GM19025 (cell line): ENCODE data around the gene EPB41L2.
"Not testable (repeated sequence)": the region's sequence is repeated elsewhere in the genome, so short reads cannot be mapped to it uniquely, and the experiment has no call there.

ENCODE experiments used
- ATAC-seq: cut with Tn5 transposase; IDR thresholded peaks from one replicate; pipeline ENCODE4 v1.9.1; 2021; ENCODE audit warnings: mild to moderate bottlenecking, low read depth, moderate library complexity; ENCODE audit not compliant: unreplicated experiment

The EPB41L2 gene

DNA sequence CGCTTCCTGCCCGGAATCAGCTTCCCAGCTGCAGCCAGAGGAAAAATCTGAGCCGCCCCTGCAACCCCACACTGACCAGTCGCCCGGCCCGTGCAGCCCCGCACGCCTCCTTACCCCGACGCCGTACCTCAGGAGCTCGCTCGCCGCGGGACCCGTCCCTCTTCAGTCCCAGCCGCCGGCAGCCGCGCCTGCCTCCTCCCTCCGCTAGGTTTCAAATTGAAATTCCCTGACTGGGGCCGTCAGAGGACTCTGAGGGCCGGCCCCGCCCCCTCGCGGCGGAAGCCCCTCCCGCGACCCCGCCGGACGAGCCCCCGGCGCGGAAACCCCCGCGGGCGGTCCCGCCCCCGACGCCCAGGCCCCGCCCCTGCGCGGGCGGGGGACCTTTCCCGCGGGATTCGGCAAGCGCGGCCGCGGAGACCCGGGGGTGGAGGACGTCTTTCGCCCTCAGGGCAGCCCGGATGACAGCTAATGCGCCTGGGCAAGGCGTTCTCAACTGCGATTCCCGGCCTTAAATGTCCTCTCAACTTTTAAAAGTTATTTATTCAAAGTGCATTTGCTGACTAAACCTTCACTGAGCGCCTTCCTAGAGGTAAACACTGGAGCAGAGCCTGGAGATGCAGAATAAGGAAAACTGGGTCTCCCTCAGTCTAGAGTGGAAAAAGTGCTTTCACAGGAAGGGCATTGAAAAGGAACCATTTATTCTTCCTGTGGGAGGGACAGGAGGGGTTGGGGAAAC lies at the start of gene EPB41L2:
Gene EPB41L2 (minus strand): TSS at position 218 of the 736 bp plus-strand sequence. CDS start 106,760 bp downstream, outside the sequence.
- peak; percentile 85 for ATAC-seq

DNA sequence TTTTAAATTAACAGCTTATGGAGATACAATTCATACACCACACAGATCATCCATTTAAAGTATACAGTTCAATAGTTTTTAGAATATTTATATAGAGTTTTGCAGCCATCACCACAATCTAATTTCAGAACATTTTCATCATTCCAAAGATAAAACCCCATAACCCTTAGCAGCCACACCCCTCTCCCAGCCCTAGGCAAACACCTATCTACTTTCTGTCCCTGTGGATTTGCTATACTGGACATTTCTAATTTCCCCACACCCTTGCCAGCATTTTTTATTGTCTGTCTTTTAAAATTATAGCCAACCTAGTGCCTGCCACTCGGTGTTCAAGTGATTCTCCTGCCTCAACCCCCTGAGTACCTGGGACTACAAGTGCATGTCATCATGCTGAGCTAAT lies 49.2 kb upstream of the EPB41L2 start:
- ATAC-seq = no peak

DNA sequence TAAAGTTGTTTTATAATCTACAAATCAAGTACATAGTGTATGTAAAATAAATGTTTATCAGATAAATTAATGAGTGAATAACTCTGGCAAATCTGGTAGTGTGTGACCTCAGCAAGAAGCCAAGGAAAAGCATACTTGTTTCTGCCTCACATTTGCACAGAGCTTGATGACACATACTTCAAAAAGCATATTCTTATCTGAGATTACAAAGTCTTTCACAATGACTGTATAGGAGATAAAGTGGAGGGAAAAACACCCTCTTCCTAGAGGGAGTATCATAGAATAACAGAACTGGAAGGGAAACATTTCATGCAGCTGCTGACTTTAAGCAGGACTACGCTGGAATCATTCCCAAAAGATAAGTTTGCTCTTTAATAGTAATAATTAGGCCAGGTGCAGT lies 44.1 kb upstream of the EPB41L2 start:
- ATAC-seq = no peak

DNA sequence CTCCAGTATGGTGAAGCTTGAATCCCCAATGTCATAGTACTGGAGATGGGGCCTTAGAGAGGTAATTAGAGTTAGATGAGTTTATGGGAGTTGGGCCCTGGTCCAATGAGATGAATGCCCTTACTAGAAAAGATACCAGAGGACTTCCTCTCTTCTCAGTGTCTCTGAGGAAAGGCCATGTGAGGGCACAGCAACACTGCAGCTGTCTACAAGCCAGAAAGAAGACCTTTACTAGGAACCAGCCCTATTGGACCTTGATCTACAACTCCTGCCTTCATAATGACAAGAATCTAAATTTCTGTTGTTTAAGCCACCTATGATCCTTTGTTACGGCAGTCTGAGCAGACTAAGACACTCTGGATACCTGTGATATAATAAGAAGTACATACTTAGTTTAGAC lies 40.9 kb upstream of the EPB41L2 start:
- no peak for ATAC-seq

DNA sequence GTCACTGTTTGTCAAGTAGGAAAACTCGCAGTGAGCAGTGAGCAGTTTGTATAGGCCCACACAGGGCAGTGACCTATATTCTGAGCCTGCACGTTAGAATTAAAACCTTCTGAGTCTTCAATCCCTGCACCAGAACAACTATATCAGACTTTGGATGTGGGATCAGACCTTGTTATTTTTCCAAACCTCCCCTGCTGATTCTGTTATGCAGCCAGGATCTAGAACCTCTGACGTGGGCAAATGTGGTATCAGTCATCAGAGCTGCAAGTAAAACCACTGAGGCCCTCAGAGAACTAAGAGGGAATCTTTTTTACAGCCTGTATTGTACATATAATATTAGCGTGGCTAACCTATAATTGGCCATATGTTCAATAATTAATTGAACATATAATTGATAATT lies 40.3 kb upstream of the EPB41L2 start:
- ATAC-seq = no peak

DNA sequence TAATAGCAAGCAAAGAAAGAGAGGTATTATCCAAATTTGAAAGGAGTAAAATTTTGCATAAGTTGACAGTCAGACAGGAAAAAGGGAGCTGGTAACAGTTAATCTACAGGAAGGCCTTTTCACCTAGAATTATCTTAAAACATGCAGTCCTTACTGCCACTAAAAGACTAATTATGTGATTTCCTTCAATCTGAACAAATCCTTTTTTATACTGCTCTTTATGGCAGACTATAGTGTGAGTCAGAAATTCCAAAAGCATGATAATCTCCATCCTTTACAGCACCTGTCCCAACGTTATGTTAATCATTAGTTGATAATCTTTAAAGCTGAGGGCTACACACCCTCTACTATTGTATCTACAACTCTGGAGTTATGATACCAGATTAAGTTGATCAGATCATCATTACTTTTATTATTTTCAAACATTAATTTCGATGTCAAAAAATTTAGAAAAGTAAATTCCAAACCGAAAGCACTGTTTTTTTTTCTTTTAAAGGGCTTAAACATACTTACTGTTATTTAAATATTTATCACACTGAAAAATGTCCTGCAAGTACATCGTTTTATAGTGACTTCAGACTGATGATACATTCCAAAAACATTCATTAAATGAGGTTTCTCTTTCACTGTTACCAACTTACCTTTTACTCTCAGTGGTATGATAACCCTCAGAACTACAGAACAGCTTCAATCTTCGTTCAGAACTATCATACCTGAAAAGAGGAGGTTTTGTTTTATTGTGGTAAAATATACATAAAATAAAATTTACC lies 39.1 kb upstream of the EPB41L2 start:
- ATAC-seq = no peak

DNA sequence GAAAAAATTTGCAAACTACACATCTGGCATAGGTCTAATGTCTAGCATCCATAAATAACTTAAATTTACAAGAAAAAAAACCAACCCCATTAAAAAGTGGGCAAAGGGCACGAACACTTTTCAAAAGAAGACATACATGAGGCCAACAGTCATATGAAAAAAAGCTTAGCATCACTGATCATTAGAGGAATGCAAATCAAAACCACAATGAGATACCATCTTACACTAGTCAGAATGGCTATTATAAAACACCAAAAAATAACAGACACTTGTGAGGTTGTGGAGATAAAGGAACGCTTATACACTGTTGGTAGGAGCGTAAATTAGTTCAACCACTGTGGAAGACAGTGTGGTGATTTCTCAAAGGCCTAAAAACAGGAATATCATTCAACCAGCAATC lies 33.7 kb upstream of the EPB41L2 start:
- no peak for ATAC-seq

DNA sequence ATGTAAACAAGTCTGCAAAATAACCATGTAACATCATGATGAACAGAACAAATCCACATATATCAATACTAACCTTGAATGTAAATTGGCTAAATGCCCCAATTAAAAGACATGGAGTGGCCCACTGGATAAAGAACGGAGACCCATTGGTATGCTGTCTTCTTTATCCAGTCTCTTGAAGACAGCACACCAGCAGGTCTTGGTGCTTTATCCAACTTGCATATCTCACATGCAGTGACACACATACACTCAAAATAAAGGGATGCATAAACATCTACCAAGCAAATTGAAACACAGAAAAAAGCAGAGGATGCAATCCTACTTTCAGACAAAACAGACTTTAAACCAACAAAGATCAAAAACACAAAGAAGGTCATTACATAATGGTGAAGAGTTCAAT lies 30.3 kb upstream of the EPB41L2 start:
- no peak for ATAC-seq

DNA sequence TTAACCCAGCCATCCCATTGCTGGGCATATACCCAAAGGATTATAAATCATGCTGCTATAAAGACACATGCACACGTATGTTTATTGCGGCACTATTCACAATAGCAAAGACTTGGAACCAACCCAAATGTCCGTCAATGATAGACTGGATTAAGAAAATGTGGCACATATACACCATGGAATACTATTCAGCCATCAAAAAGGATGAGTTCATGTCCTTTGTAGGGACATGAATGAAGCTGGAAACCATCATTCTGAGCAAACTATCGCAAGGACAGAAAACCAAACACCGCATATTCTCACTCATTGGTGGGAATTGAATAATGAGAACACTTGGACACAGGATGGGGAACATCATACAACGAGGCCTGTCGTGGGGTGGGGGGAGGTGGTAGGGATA lies 28.9 kb upstream of the EPB41L2 start:
- ATAC-seq = not testable (repeated sequence)

DNA sequence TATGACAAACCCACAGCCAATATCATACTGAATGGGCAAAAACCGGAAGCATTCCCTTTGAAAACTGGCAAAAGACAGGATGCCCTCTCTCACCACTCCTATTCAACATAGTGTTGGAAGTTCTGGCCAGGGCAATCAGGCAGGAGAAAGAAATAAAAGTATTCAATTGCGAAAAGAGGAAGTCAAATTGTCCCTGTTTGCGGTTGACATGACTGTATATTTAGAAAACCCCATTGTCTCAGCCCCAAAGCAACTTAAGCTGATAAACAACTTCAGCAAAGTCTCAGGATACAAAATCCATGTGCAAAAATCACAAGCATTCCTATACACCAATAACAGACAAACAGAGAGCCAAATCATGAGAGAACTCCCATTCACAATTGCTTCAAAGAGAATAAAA lies 27.3 kb upstream of the EPB41L2 start:
- not testable (repeated sequence) for ATAC-seq

DNA sequence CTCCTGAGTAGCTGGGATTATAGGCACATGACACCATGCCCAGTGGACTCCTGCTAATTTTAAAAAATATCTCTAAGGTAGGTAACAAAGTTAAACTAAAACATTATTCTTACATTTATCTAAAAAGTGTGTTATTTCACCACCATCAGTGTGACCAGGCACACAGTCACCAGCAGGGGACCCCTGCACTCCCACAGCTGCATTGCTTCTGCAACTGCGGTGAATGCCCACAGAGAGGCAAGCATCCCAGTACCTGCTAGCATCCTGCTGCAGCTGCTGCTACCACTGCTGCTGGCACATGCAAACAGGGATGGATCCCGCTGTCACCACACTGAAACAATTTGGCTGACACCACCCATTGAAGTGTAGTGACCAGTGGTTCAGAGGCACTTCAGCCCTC lies 21.9 kb upstream of the EPB41L2 start:
- no peak for ATAC-seq

DNA sequence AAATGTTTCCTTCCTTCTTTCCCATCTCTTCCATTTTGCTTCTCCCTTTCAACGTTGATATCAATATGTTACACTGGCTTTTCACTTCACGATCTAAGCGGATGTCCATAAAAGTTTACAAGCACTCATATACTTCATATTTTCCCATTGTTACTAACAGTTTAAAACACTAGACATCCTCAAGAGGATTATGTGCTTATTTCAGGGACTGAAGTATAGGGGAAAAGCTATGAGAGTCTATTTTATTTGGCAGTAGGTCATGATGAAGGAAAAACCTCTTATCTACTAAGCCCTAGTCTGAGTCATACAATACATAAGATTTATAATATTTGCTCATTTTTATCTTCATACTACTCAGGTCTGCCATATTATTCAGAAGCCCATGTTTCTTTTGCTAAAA lies 20.6 kb upstream of the EPB41L2 start:
- ATAC-seq = no peak

DNA sequence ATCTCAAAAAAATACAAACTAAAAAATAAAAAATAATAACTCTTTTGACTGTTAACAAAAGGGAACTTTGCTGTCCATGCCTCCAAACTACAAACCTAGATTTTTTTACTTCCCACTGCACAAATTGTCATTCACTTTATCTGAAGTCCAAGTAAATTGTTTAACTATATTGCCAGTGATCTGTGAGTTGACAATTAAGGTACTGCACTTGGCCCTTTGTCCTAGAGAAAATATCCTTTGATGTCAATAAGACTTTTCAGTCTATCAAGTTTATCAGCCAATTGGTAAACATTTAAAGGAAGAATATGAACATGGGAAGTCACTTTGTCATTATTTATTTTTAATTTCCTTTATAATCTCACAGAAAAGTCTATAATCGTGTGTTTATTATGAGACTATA lies 19.3 kb upstream of the EPB41L2 start:
- no peak for ATAC-seq

DNA sequence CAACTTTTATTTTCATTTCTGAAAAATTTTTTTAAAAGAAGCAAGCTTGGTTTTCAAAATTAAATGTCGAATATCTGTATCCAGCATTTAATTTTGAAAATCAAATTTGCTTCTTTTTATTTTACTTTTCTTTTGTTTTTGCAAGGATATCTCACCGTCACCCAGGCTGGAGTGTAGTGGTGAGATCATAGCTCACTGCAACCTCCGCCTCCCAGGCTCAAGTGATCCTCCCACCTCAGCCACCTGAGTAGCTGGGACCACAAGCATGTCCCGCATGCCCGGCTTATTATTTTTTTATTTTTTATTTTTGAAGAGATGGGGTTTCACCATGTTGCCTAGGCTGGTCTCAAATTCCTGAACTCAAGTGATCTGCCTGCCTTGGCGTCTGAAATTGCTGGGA lies 17.0 kb upstream of the EPB41L2 start:
- no peak for ATAC-seq

DNA sequence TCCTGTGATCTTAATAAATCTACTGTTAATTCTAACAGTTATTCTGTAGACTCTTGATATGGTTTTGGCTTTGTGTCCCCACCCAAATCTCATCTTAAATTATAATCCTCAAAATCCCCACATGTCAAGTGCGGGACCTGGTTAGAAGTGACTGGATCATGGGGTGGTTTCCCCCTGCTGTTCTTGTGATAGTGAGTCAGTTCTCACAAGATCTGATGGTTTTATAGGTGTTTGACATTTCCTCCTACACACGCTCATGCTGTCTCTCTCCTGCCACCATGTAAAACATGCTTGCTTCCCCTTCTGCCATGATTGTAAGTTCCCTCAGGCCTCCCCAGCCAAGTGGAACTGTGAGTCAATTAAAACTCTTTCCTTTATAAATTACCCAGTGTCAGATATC lies 10.5 kb upstream of the EPB41L2 start:
- ATAC-seq = no peak

DNA sequence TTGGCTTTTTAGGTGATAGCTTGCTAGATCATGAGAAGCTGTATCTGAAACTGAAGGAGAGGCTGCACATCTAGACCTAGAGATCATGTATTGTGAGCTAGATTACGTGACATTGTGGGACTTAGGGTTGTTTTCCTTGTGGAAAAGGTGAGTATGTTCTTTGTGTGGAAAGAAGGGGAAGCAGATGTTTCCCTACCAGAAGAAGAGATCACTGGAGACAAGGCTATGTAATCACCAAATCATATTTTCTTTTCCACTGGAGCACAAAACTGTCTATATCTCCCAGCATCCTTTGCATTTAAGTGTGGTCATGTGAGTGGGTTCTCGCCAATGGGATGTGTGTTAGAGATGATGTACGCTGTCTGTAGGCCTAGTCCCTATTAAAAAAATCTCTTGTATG lies 7.0 kb upstream of the EPB41L2 start:
- ATAC-seq = no peak

DNA sequence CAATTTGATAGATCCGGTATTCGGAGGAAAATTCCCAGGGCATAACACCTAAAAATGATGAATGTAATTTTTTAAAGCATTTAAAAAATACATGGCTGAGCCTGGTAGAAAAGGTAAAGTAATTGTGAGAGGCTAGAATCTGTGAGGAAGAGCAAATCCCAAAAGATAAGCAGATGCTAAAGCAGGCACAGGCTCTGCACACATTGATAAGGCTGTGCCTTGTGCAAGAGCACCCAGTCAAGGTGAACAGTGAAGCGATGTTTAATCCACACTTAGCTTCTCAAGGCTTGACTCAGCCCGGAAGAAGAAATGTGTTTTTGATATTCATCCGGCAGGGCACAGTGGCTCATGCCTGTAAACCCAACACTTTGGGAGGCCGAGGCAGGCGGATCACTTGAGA lies 5.1 kb upstream of the EPB41L2 start:
- ATAC-seq = no peak

DNA sequence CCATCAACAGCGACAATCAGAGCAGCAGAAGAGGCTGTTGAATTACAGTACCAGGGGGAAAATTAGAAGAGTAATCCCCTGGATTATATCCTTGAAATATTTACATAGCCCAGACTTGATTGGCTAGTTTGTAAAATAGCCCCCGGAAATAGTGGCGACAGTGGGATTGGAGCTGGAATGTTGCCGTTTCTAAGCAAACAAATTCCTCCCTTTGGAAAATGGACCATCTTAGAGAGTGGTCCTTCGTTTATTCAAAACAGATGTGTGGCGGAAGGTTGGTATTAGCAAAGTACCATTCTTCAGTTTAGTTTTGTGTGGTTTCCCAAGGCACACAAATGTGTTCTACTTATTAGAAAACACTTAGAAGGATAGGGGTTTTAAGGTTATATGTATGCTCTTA lies 4.5 kb upstream of the EPB41L2 start:
- no peak for ATAC-seq

DNA sequence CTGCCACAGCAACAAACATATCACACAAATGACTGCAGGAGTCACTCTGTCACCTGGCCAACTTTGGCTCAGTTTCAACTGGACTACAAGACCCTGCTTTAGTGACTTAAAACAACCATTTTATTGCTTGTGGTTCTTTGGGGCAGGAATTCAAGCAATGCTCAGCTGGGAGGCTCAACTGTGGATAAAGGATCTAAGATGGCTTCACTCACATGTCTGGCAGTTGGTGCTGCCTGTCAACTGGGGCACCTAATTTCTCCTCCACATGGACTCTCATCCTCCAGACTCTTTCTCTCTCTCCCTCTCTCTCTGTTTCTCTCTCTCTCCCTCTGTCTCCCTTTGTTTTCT lies 2.8 kb upstream of the EPB41L2 start:
- ATAC-seq = no peak

DNA sequence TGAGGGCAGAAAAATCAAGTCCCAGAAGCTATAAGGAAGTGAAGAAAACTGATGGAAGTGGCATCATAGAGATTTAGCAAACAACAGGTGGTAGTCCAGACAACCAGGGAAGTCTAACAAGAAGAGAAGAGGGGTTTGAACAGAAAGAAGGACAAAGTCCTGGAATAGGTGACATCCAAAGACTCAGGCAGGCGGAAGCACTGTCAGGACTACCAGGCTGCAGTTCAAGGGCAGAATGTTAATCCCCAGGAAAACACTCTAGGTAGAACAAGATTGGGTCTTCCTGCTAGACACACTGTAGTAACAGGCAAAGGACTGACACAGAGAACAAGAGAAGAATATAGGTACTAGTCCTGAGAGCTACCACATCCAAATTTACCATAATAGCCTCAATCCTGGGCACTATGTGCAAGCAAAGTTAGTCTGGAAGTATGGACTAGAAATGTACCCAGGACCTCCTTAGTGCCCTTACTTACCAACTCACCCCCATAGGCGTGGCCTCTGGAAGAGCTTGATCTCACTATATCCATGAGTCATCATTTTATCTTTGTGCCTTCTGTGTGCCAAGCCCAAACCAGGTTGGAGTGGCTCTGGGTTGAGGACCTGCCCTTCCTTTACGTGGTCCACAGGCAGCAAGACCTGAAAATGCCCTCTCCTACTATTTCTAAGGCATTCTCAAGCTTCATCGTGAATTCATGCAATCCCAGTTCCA lies 2.2 kb upstream of the EPB41L2 start:
- ATAC-seq = no peak

DNA sequence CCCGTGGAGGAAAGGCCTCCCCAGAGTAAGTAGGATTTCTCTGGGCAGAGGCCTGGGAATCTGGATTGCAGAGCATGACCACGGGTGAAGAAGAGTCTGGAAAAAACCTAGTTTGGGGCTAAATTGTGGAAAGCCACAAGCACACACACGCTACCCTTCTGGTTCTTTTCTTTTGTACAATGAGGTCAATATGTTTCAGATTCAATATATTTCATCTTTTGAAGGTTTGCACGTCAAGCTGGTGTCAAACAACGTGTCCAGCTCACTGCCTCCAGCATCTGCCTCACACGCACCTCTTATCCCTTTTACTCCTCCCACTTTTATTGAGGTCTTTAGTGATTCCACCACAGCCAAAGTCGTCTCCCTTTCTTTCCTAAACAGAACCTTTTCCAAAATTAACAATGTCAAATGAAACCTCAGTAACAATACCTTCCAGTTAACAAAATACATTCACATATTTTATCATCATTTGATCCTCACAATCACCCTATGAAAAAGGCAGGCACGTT lies 773 bp upstream of the EPB41L2 start:
- no peak for ATAC-seq
